ENCODE measurements around the gene SCNN1A.

The SCNN1A gene

DNA sequence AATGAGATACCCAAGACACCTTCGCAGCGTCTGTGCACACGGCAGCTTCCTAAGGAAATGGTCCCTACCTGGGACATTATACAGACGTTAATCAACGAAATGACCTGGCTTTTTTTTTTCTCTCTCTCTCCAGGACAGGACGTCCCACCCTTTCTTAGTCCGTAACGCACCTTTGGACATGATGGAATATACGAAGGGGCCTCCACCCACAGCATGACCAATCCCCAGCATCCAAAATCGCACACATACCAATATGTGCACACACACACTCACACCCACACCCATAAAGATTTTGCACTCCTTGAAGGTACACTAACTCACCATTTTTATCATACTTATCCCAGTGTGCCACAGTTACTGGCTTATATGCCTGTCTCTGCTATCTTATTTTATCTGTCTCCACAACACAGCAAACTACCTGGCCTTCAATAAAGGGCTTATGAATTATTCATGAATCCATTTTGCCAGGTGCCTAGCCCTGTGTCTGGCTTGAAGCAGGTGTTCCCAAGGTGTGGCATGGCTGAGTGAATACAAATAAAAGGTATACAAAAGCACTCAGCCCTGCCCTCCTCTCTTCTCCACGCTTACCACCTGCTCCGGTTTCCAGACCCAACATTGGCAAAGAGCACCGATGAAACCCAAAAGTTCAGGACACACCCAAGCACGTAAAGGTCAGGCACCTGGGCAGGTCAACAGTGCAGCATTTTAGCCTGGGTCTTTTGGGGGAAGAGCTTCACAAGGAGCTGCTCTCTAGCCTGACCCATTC, 2.2 kb downstream of the SCNN1A start:
- Histone ChIP-seq H3K36me3 (ENCODE audit: control insufficient read depth, low read depth, low read length) (no peaks in the 10 kb centered on the region), H3K9me3 (ENCODE audit: control insufficient read depth, low read depth, low read length) (no peaks in the 10 kb centered on the region), H3K4me1 (ENCODE audit: control insufficient read depth, low read depth, low read length) (peaks cover 38% of the 10 kb centered on the region), H3K27ac (ENCODE audit: low read length) (no peak overlapping the region), H3K9ac (ENCODE audit: low read length) (peak overlapping the region; percentile 65), H3K4me3 (ENCODE audit: low read length) (peak overlapping the region; percentile 66), H3K27me3 (ENCODE audit: control insufficient read depth, insufficient read depth, low read length) (no peaks in the 10 kb centered on the region)

GRCh38 chr12:6372403-6373003, 2.9 kb downstream of the SCNN1A start:
- peak overlapping the region; percentile 66 for H3K4me3 ChIP-seq (ENCODE audit: low read length)
- H3K36me3 ChIP-seq (ENCODE audit: control insufficient read depth, low read depth, low read length): no peaks in the 10 kb centered on the region
- H3K4me1 ChIP-seq (ENCODE audit: control insufficient read depth, low read depth, low read length): peaks cover 34% of the 10 kb centered on the region
- no peaks in the 10 kb centered on the region for H3K27me3 ChIP-seq (ENCODE audit: control insufficient read depth, insufficient read depth, low read length)
- no peak overlapping the region for H3K27ac ChIP-seq (ENCODE audit: low read length)
- H3K9ac ChIP-seq (ENCODE audit: low read length): peak overlapping the region; percentile 10
- no peaks in the 10 kb centered on the region for H3K9me3 ChIP-seq (ENCODE audit: control insufficient read depth, low read depth, low read length)

DNA sequence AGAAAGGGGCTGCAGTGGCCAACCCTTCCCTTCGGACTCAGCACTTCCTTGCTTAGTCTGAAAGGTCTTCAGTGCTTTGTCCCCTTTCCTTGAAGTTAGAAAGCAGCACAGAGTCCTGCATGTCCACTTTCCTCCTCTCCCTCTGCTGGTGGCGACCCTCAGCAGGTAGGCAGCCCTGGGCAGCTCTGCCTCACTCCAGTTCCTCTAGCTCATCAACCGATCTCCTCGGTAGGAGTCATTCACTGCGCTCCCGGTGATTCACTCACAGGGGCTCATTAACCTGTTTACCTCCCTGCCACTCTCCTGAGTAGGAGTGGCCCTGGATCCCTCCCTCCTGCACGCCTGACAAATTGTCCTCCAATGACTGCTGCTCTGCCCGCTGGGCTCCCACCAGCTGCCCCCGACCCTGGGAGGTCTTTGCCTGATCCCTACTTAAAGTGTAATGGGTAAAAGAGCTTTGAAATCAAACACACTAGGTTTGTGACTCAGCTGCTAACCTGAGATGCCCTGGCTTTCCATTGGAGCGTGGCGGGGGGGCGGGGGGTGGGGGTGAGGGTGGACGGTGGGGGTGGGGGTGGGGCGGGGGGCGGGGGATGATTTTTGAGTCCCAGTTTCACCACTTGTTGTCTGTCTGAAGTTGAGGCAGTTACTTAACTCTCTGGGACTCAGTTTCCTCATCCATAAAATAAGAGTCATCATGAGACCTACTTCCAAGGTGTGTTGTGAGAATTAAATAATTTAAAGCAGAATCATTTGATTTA, 4.2 kb downstream of the SCNN1A start:
- H3K36me3 ChIP-seq (ENCODE audit: control insufficient read depth, low read depth, low read length): no peaks in the 10 kb centered on the region
- H3K27ac ChIP-seq (ENCODE audit: low read length): peak overlapping the region; percentile 8
- no peak overlapping the region for H3K9ac ChIP-seq (ENCODE audit: low read length)
- no peaks in the 10 kb centered on the region for H3K27me3 ChIP-seq (ENCODE audit: control insufficient read depth, insufficient read depth, low read length)
- H3K4me3 ChIP-seq (ENCODE audit: low read length): peak overlapping the region; percentile 43
- H3K4me1 ChIP-seq (ENCODE audit: control insufficient read depth, low read depth, low read length): peaks cover 20% of the 10 kb centered on the region
- H3K9me3 ChIP-seq (ENCODE audit: control insufficient read depth, low read depth, low read length): no peaks in the 10 kb centered on the region

DNA sequence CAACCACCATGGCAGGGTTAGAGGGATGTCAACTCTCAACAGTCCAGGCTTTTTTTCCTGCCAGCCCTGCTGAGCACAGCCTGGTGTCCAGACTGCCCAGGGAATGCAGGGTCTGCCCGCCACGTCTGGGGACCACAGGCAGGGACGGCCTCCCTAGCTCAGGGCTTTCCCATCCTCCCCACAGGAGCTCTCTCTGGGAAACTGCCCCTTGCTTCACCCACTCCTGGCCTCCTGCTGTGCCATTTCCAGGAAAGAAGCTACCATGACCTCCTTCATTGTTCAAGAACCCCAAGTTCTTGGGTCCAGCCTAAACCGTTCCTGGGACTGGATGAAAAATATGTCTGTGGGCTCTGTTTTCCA, 4.8 kb downstream of the SCNN1A start:
- Histone ChIP-seq H3K4me1 (ENCODE audit: control insufficient read depth, low read depth, low read length) (peaks cover 15% of the 10 kb centered on the region), H3K4me3 (ENCODE audit: low read length) (peak overlapping the region; percentile 43), H3K27me3 (ENCODE audit: control insufficient read depth, insufficient read depth, low read length) (no peaks in the 10 kb centered on the region), H3K36me3 (ENCODE audit: control insufficient read depth, low read depth, low read length) (no peaks in the 10 kb centered on the region), H3K9ac (ENCODE audit: low read length) (no peak overlapping the region), H3K27ac (ENCODE audit: low read length) (peak overlapping the region; percentile 8), H3K9me3 (ENCODE audit: control insufficient read depth, low read depth, low read length) (no peaks in the 10 kb centered on the region)

DNA sequence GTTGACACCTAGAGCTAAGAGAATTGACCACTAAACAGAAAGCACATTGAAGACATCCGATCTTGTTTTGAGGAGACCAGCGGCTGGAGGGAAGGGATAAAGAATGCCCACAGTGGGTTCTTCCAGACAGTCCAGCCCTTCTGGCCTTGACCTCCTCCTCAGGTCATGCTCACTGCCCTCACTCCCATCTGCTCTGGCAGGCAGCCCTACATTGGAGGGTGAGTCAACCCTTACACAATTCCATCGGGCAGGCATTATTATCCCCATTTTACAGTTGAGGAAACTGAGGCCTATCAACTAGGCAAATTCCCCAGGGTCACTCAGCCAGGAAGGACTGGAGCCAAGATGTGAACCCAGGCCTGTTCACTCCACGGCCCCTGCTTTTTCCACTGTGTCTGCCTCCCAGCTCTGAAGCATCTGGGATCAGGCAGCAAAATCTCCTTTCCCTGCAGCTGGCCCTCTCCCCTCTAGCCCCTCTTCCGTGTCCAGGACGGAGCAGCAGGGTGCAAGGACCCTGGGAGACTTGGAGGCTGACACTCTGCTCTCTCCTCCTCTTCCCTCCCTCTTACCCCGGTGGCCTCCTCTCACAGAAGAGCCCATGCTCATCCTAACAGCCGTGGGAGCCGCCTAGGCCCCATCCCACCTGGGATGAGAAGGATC, 5.3 kb downstream of the SCNN1A start:
- no peaks in the 10 kb centered on the region for H3K36me3 ChIP-seq (ENCODE audit: control insufficient read depth, low read depth, low read length)

DNA sequence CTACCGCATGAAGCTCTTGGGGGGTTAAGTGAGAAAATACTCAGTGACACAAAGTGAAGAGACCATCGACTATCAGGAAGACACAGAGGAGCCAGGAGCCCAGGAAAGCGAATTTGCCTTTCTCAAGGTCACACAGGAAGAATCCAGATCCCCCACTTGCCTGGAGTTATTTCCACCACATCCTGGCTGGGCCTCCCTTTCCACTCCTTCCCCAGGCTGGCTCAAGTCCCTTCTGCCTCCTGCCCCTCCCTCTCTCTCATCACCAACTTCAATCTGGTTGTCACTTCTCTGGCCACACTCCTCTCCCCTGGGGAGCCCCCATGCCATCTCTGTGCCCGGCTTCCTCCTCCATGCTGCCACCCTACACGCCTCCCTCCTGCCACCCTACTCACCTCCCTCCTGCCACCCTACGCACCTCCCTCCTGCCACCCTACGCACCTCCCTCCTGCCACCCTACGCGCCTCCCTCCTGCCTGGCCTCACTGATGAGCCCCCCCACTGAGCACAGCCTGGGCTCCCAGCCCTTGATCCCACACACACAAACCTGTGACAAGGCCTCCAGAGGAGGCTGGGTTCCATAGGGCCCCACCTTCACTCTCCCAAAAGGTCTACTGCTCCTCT, 6.3 kb downstream of the SCNN1A start:
- Histone ChIP-seq H3K4me3 (ENCODE audit: low read length) (no peak overlapping the region), H3K9ac (ENCODE audit: low read length) (no peak overlapping the region), H3K4me1 (ENCODE audit: control insufficient read depth, low read depth, low read length) (peaks cover 15% of the 10 kb centered on the region), H3K27me3 (ENCODE audit: control insufficient read depth, insufficient read depth, low read length) (no peaks in the 10 kb centered on the region), H3K9me3 (ENCODE audit: control insufficient read depth, low read depth, low read length) (no peaks in the 10 kb centered on the region), H3K27ac (ENCODE audit: low read length) (no peak overlapping the region), H3K36me3 (ENCODE audit: control insufficient read depth, low read depth, low read length) (no peaks in the 10 kb centered on the region)

More for the DNA sequence above, 5.3 kb downstream of the SCNN1A start:
- H3K9me3 ChIP-seq (ENCODE audit: control insufficient read depth, low read depth, low read length): no peaks in the 10 kb centered on the region
- H3K27ac ChIP-seq (ENCODE audit: low read length): no peak overlapping the region
- H3K27me3 ChIP-seq (ENCODE audit: control insufficient read depth, insufficient read depth, low read length): no peaks in the 10 kb centered on the region
- peak overlapping the region; percentile 43 for H3K4me3 ChIP-seq (ENCODE audit: low read length)
- H3K4me1 ChIP-seq (ENCODE audit: control insufficient read depth, low read depth, low read length): peaks cover 15% of the 10 kb centered on the region
- H3K9ac ChIP-seq (ENCODE audit: low read length): no peak overlapping the region

- Histone ChIP-seq H3K4me3 (ENCODE audit: low read length) (no peak overlapping the region), H3K4me1 (ENCODE audit: control insufficient read depth, low read depth, low read length) (peaks cover 15% of the 10 kb centered on the region), H3K27me3 (ENCODE audit: control insufficient read depth, insufficient read depth, low read length) (no peaks in the 10 kb centered on the region), H3K9ac (ENCODE audit: low read length) (no peak overlapping the region), H3K9me3 (ENCODE audit: control insufficient read depth, low read depth, low read length) (no peaks in the 10 kb centered on the region), H3K36me3 (ENCODE audit: control insufficient read depth, low read depth, low read length) (no peaks in the 10 kb centered on the region), H3K27ac (ENCODE audit: low read length) (no peak overlapping the region)
These were observed 7.1 kb downstream of the SCNN1A start for GRCh38 chr12:6367969-6368892.

GRCh38 chr12:6367065-6367968, 8.0 kb downstream of the SCNN1A start:
- Histone ChIP-seq H3K27me3 (ENCODE audit: control insufficient read depth, insufficient read depth, low read length) (no peaks in the 10 kb centered on the region), H3K4me3 (ENCODE audit: low read length) (no peak overlapping the region), H3K4me1 (ENCODE audit: control insufficient read depth, low read depth, low read length) (peaks cover 7% of the 10 kb centered on the region), H3K9ac (ENCODE audit: low read length) (no peak overlapping the region), H3K27ac (ENCODE audit: low read length) (no peak overlapping the region), H3K9me3 (ENCODE audit: control insufficient read depth, low read depth, low read length) (no peaks in the 10 kb centered on the region), H3K36me3 (ENCODE audit: control insufficient read depth, low read depth, low read length) (no peaks in the 10 kb centered on the region)

DNA sequence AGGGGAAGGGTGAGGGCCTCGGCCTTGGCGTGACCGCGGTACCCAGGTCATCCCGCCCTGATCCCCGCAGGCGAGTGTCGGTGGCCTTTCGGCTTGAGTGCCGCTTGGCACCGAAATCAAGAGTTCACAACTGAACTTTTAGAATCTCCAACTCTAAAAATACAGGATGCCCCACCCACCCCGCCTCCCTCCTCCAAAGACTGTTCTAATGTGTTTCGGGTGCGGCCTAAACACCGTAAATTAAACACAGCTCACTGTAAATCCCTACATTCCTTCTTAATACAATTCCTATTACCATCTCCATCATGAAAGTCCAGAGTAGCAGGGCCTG, 11.4 kb downstream of the SCNN1A start:
- H3K9ac ChIP-seq (ENCODE audit: low read length): no peak overlapping the region
- peak overlapping the region; percentile 62 for H3K4me3 ChIP-seq (ENCODE audit: low read length)
- no peaks in the 10 kb centered on the region for H3K9me3 ChIP-seq (ENCODE audit: control insufficient read depth, low read depth, low read length)
- H3K36me3 ChIP-seq (ENCODE audit: control insufficient read depth, low read depth, low read length): peaks cover 24% of the 10 kb centered on the region
- H3K4me1 ChIP-seq (ENCODE audit: control insufficient read depth, low read depth, low read length): no peaks in the 10 kb centered on the region
- H3K27ac ChIP-seq (ENCODE audit: low read length): no peak overlapping the region
- H3K27me3 ChIP-seq (ENCODE audit: control insufficient read depth, insufficient read depth, low read length): no peaks in the 10 kb centered on the region
